ENCODE measurements around the gene RPS21.

GRCh38 chr20:62413025-62413570 is 26.2 kb downstream of the RPS21 start:
- TF ChIP-seq ISL2 (CRISPR knock-in tag; IDR thresholded peaks at IDR 0.05): no peak
- no peak for TF ChIP-seq YY1 (IDR thresholded peaks at IDR 0.05; ENCODE audit: insufficient read depth, insufficient replicate concordance, low read depth, low read length)
- TF ChIP-seq SMAD3 (CRISPR knock-in tag; IDR thresholded peaks at IDR 0.05): no peak
- TF ChIP-seq EZH2 (conservative IDR thresholded peaks at IDR 0.05; ENCODE audit: low read depth, low read length): no peak
- TF ChIP-seq FOXM1 (CRISPR knock-in tag; IDR thresholded peaks at IDR 0.05): no peak
- no peak for TF ChIP-seq POLR2A (IDR thresholded peaks at IDR 0.05; ENCODE audit: insufficient read depth in 1 of 2, low read depth in 2 of 2, low read length in 2 of 2)
- no peak for TF ChIP-seq ZNF75D (CRISPR knock-in tag; IDR thresholded peaks at IDR 0.05; ENCODE audit: borderline replicate concordance)
- TF ChIP-seq ATF3 (CRISPR knock-in tag; IDR thresholded peaks at IDR 0.05): no peak
- TF ChIP-seq SMARCE1 (IDR thresholded peaks at IDR 0.05; ENCODE audit: borderline replicate concordance): no peak

All from HepG2 (cell line).